HG03066 (cell line): ENCODE data around the gene ZNF462.
A peak's percentile ranks its signal among the peaks of the same experiment; 100 is the strongest.

Experiments used
- ATAC-seq: cut with Tn5 transposase; IDR thresholded peaks from one replicate; pipeline ENCODE4 v1.9.1; 2021; ENCODE audit warnings: low read depth; ENCODE audit not compliant: unreplicated experiment

Gene ZNF462

GRCh38 chr9:106958955-106959657 is 96.1 kb downstream of the ZNF462 start:
- ATAC-seq: no peak

- no peak for ATAC-seq
Measured at GRCh38 chr9:106960258-106960657, 97.3 kb downstream of the ZNF462 start.

DNA sequence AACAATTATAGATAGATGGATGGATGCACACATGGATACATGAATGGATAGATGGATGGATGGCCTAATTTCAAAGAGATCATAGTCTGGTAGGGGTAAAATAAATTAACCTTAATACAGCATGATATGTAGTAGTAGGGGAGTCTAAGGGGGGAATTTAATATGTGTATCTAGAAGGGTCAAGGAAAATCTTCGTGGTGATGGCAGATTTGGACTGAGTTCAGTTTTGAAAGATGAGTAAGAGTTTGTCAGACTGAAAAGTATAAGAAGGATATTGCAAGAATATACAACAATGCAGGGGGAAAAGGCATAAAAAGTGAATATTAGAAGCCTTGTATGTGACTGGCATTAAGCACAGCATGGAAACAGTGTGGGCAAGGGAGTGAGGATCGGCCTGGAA is 98.7 kb downstream of the ZNF462 start:
- no peak for ATAC-seq

DNA sequence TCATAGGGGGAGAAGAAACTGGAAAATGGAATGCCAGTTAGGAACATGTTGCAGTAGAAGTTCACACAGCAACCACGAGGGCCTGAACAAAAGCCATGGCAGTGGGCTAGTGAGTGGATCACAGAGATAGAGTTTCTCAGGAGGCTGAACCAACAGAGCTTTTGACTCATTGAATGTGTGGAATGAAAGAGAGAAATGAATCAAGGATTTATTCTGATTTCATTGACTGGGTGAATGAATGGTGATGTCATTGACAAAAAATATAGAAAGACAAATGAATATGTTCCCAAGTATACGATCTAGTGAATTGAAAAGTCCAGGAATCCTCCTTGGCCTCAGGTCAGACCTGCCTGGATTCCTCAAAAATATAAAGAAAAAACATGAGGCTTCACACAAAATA is 99.2 kb downstream of the ZNF462 start:
- ATAC-seq: no peak

DNA sequence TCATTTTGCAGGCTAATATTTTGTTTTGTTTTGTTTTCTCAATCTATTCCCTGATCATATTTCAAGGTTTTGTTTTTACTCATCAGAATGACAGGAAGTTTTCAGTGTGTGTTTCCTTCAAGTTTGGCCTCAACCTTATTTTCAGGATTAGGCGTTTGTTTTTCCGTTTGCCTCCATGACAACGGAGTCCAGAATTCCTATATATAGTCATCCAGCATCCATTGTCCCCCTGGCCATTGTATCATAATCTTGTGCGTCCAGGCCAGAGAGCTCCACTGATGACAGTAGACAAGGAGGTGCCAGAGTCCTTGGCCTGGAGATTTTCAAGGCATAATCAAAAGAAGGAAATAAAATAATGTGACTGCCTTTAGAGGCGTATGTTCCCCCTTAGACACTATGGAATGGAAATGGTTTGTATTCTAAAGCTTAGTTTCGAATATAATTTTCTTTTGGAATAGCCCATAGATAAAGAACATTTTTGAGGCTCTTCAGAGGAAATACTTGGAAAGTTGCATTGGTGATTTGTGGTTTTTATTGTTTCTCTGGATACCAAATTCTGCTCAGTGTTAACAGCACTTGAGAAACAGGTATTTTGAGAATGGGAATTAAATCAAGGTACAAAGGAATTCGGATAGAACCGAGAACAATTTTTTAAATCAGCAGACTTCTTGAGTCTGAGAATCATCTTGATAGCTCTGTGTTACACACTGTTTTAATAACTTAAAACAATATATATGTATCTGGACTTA is 99.8 kb downstream of the ZNF462 start:
- no peak for ATAC-seq

GRCh38 chr9:106963684-106964083 is 100.7 kb downstream of the ZNF462 start:
- no peak for ATAC-seq

GRCh38 chr9:106964329-106964728 is 101.4 kb downstream of the ZNF462 start:
- ATAC-seq: no peak

- no peak for ATAC-seq
Measured at GRCh38 chr9:106964822-106965525, 102.0 kb downstream of the ZNF462 start.

DNA sequence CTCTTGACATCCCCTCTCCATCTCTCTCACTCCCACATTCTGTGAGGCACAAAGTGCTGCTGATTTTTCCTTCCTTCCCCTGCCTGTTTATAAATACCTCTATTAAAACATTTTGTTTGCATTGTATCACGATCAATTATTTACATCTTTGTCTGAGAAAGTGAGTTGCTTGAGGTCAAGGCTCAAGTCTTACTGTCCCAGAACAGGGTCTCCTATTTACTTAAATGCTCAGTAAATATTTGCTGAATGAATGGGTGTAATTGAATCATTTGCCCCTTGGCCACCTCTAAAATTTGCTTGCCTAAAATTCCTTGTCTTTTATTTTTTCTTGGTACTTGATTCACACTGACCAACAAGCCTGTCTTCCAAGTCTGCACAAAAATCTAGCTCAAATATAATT is 103.5 kb downstream of the ZNF462 start:
- ATAC-seq: no peak

- no peak for ATAC-seq
Measured at GRCh38 chr9:106969696-106970095, 106.7 kb downstream of the ZNF462 start.

DNA sequence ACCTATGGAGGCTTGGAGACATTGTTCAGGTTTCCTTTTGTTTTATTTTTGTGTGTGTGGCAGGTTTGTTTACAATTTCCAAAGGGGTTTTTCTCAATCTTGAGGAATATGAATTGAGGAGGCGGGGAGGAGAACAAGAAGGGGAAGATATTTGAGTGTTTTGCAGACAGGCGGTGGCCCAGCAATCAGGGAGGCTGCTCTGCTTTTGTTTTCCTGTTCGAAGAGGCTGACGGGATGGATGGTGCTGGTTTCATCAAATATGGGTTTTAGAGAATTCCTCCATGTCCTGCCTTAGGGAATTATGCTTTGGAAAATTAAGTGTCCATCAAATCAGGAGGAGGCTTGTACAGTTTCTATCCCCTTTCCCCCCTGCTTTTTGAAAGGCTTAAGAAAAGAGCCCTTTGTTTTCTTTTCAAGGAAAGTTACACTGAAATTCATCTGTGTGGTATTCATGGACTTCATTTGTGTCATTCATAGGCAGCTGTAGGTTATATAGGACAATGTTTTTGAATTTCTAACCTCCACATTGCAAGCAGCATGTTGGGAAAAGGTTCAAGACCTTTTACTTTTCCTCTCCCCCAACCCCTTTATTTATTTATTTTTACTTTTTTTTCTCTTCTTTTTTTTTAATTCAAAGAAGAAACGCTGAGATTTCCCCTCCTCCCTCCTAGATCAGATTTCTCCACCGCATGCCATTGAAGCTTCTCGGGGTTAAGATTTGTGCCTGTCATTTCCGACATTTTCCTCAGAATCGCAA is 107.4 kb downstream of the ZNF462 start:
- no peak for ATAC-seq

DNA sequence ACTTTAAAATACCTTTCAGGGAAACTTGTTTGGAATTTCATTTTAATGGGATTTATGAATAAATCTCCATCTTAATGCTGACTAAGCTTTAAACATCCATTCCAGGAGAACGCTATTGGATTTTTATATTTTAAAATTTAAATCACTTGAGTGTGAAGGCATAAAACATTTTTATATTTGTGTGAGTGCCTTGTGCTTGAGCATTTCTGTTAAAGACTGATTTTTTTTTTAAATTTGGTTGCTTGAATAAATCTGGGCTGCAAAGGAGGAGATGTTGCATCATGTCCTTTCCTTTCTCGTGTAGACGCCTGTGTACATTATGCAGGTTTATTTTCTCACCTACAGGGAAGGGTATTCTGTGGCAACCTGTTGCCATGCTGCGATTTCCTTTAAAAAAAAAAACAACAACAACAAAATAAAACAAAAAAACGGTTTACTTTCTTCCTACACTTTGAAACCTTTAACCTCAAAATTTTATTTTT is 108.1 kb downstream of the ZNF462 start:
- no peak for ATAC-seq

GRCh38 chr9:106972082-106972481 is 109.1 kb downstream of the ZNF462 start:
- no peak for ATAC-seq

DNA sequence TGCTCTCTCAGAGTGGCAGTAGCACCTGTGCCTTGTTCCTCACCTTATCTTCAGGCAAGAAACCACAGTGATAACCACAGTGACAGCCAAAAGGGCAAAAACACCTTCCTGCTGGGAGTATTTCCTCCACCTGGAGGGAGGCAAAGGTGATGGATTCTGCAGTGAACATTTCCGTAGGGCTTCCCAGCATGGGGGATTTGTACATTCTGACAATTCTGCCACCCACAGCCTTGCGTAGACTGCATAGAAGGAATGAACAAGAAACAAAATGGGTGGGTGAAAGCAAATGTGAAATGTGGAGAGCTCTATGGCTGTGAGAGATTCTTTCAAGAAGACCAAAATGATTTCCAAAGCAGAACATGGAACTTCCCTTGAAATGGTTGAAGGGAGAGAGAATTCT is 111.4 kb downstream of the ZNF462 start:
- no peak for ATAC-seq

DNA sequence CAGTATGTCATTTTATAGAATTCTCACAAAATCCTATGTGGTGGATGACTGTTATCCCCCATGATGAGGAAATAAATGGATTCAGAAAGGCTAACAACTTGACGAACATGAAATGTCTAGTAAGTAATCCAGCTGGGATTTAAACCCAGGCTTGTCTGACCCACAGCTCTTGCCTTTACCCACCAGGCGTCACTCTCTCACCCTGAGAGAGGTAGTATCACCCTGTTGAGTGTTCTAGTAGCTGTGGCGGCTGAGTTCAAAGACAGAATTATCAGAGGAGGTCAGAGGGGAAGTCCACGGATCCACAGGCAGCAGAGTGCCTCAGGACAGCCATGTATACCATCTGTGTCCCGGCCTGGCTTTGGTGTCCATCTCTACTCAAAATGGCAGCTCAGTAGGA is 113.8 kb downstream of the ZNF462 start:
- ATAC-seq: no peak

- ATAC-seq: no peak
Measured at GRCh38 chr9:106980551-106981101, 117.7 kb downstream of the ZNF462 start.

DNA sequence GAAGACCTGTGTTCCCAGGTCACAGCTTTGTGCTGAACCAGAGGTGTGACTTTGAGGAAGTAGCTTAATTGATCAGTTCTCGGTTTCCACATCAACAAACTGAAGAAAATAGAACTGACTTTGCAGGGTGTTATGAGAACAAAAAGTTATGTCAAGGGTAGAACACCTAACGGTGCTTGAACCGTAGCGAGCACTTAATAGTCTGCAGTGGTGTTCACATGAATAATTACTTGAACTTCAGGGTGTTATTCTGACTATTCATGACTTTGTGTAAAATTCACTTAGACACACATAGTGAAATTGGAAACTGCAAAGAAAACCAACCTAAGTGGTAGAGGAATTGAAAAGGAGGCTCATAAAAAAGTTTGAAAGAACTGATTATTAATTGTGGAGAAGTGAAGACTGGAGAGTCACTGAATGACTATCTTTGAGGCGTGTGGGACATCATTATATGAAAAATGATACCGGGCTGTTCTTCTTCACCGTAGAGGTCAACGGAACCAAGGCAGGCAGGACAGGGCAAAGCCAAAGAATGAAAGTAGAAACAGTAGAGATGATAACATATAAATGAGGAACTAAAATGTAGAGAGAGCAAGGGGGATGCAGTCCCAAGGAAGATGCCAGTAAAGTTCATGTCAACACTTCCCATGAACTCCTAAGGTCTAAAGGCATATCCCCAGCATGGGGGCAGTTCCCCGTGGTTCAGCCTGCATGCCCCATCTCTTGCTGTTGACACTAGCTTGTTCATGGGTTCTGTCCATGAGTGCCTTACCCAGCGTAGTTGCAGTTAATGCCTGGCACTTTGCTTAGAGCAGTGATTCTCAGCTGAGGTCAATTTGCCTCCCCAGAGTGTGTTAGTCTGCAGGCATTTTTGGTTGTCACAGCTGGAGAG is 118.7 kb downstream of the ZNF462 start:
- ATAC-seq: peak; percentile 51

GRCh38 chr9:106982636-106983035 is 119.7 kb downstream of the ZNF462 start:
- no peak for ATAC-seq

DNA sequence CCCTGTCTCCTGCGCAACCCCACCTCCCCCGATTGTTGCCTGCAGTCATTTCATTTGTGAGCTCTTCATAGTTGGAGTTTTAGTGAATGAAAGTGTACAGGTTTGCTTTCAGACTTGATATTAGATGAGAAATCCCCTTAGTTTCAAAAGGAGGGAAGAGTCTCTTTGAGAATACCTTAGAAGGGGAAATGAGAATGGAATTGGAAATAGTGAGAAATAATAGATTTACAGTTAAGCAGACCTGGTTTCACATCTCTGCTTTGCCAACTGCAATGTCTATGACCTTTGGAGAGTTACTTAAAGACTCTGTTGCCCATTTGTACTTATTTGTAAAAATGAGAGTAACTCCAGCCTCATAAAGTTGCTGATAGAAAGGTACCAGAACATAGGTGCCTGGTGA is 120.4 kb downstream of the ZNF462 start:
- ATAC-seq: no peak
